ENCODE data around the gene SYN1. TPM values are rescaled to one million over a fixed set of nuclear protein-coding genes. Genes with fewer than 3 reads are reported as not detected.
"Not testable (repeated sequence)": the region's sequence is repeated elsewhere in the genome, so short reads cannot be mapped to it uniquely, and the experiment has no call there.

SYN1 gene
- polyA plus RNA-seq, result under 1 TPM; 0.08 to 0.14 TPM

DNA sequence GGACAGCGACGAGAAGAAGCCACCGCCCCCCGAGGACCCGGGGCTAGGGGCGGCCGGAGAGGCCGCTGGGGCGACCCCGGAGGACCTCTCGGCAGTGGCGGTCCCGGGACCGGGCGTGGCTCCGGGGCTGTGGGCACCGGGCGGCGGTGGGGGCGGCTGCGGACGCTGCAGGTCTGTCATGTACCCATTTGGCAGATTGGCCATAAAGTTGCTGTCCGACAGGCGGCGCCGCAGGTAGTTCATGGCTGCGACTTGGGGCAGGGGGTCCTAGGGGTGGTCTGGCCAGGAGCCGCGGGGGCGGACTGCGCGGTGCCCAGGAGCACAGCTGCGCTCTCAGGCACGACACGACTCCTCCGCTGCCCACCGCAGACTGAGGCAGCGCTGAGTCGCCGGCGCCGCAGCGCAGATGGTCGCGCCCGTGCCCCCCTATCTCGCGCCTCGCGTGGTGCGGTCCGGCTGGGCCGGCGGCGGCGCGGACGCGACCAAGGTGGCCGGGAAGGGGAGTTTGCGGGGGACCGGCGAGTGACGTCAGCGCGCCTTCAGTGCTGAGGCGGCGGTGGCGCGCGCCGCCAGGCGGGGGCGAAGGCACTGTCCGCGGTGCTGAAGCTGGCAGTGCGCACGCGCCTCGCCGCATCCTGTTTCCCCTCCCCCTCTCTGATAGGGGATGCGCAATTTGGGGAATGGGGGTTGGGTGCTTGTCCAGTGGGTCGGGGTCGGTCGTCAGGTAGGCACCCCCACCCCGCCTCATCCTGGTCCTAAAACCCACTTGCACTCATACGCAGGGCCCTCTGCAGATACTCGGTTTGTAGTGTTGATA, at the start of gene SYN1:
TSS of gene SYN1 (minus strand) at position 372 of the 817 bp plus-strand sequence. CDS start at position 243, 129 bp downstream.
- Histone ChIP-seq H3K27ac (ENCODE audit: low read depth in 2 of 2, low read length in 1 of 2) (no peak within 1 kb of the TSS), H3K36me3 (ENCODE audit: control insufficient read depth in 2 of 2, insufficient read depth in 2 of 2, low read length in 1 of 2) (no peaks in the 10 kb centered on the region), H3K4me1 (ENCODE audit: control insufficient read depth in 2 of 2, insufficient read depth in 2 of 2, low read length in 1 of 2) (peaks cover 0 to 3% of the 10 kb centered on the region in 2 donors), H3K4me3 (ENCODE audit: low read depth in 1 of 2, low read length in 2 of 2) (no peak within 1 kb of the TSS), H3K9me3 (ENCODE audit: control insufficient read depth in 2 of 2, insufficient read depth in 1 of 2, low read depth in 1 of 2, low read length in 1 of 2) (no peaks in the 10 kb centered on the region), H3K27me3 (ENCODE audit: control insufficient read depth in 1 of 2, insufficient read depth in 2 of 2, low read length in 2 of 2) (no peaks in the 10 kb centered on the region)
- WGBS, 2 donors, result 3 to 44% methylated on average over 73 to 88 of the region's 88 CpGs

DNA sequence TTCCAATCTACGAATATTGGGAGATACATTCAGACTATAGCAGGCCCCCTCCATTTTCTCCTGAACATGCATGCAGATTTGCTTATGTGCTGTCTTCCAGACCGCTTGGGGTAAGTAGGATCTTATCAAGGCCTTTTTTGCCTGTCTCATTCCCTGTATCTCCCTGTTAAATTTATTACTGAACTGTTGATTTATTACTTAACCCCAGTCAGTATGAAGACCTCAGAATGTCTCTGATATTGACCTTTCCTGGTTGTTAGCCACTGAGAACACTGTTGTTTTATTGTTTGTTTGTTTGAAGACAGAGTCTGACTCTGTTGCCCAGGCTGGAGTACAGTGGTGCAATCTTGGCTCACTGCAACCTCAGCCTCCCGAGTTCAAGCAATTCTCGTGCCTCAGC, 46.1 kb upstream of the SYN1 start:
- not testable (repeated sequence) for H3K4me3 ChIP-seq (ENCODE audit: low read depth in 1 of 2, low read length in 2 of 2); H3K9me3 ChIP-seq (ENCODE audit: control insufficient read depth in 2 of 2, insufficient read depth in 1 of 2, low read depth in 1 of 2, low read length in 1 of 2); H3K36me3 ChIP-seq (ENCODE audit: control insufficient read depth in 2 of 2, insufficient read depth in 2 of 2, low read length in 1 of 2); H3K27me3 ChIP-seq (ENCODE audit: control insufficient read depth in 1 of 2, insufficient read depth in 2 of 2, low read length in 2 of 2); H3K4me1 ChIP-seq (ENCODE audit: control insufficient read depth in 2 of 2, insufficient read depth in 2 of 2, low read length in 1 of 2); H3K27ac ChIP-seq (ENCODE audit: low read depth in 2 of 2, low read length in 1 of 2)
- 78 to 94% methylated on average over 4 of the region's 4 CpGs for WGBS, 2 donors

DNA sequence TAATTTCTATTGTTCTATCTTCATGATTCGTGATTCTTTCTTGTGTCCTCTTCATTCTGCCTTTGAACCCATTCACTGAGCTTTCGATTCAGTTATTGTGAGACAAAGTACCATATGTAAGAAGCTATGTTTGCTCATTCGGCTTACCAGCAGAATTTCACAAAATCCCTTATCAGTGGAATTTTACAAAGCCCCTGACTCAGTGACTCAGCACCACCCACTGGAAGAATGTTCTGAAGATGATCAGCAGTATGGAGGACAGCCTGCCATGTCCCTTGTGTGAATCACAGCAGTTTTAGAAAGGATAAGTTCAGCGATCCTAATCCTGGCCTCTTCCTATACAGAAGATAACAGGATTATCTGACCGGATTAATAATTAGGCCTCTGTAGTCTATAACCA, 45.1 kb upstream of the SYN1 start:
- no peaks in the 10 kb centered on the region for H3K27me3 ChIP-seq (ENCODE audit: control insufficient read depth in 1 of 2, insufficient read depth in 2 of 2, low read length in 2 of 2)
- no peak overlapping the region for H3K4me3 ChIP-seq (ENCODE audit: low read depth in 1 of 2, low read length in 2 of 2)
- no peaks in the 10 kb centered on the region for H3K36me3 ChIP-seq (ENCODE audit: control insufficient read depth in 2 of 2, insufficient read depth in 2 of 2, low read length in 1 of 2)
- WGBS, 2 donors, result 75 to 82% methylated on average over 5 of the region's 5 CpGs
- H3K27ac ChIP-seq (ENCODE audit: low read depth in 2 of 2, low read length in 1 of 2), result no peak overlapping the region
- no peaks in the 10 kb centered on the region for H3K4me1 ChIP-seq (ENCODE audit: control insufficient read depth in 2 of 2, insufficient read depth in 2 of 2, low read length in 1 of 2)
- no peaks in the 10 kb centered on the region for H3K9me3 ChIP-seq (ENCODE audit: control insufficient read depth in 2 of 2, insufficient read depth in 1 of 2, low read depth in 1 of 2, low read length in 1 of 2)

DNA sequence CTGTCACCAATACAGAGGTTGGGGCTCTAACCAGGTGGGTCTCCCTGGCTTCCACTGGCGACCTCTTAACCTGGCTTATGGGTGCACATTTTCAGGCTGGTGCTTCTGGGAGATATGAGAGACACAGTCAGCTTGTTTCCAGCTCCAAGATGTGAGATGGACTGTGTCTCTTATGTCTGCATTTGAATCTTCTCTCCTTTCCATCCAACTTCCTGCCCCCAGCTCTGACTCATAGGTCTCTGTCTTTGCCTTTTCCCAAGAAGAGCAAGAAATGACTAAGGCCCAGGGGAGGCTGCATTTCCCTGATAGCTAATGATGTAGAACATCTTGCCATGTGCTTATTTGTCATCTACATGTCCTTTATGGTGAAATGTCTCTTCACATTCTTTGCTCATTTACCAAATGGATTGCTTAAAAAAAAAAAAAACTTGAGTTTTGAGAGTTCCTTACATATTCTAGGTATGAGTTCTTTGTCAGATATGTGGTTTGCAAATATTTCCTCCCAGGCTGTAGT, 42.5 kb upstream of the SYN1 start:
- WGBS, 2 donors, result 33 to 85% methylated on average over 1 of the region's 1 CpG

DNA sequence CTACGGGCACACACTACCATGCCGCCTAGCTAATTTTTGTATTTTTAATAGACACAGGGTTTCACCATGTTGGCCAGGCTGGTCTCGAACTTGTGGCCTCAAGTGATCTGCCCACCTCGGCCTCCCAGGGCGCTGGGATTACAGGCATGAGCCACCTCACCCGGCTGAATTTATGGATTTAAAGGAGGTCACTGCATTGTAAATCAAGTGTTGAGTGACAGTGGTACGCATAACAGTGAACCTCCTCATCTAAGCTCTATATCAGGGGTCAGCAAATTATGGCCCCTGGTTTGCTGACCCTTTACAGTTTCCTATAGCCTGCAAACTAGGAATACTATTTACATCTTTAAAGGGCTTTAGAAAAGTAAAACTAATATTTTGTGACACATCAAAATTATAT, 41.9 kb upstream of the SYN1 start:
- Histone ChIP-seq H3K9me3 (ENCODE audit: control insufficient read depth in 2 of 2, insufficient read depth in 1 of 2, low read depth in 1 of 2, low read length in 1 of 2) (no peaks in the 10 kb centered on the region), H3K27ac (ENCODE audit: low read depth in 2 of 2, low read length in 1 of 2) (no peak overlapping the region), H3K36me3 (ENCODE audit: control insufficient read depth in 2 of 2, insufficient read depth in 2 of 2, low read length in 1 of 2) (peaks cover 2 to 3% of the 10 kb centered on the region in 2 donors), H3K4me3 (ENCODE audit: low read depth in 1 of 2, low read length in 2 of 2) (no peak overlapping the region), H3K27me3 (ENCODE audit: control insufficient read depth in 1 of 2, insufficient read depth in 2 of 2, low read length in 2 of 2) (no peaks in the 10 kb centered on the region), H3K4me1 (ENCODE audit: control insufficient read depth in 2 of 2, insufficient read depth in 2 of 2, low read length in 1 of 2) (no peaks in the 10 kb centered on the region)
- WGBS, 2 donors, result 82 to 94% methylated on average over 7 of the region's 7 CpGs

More for the DNA sequence above, 42.5 kb upstream of the SYN1 start:
- Histone ChIP-seq H3K4me3 (ENCODE audit: low read depth in 1 of 2, low read length in 2 of 2) (no peak overlapping the region), H3K27ac (ENCODE audit: low read depth in 2 of 2, low read length in 1 of 2) (no peak overlapping the region), H3K36me3 (ENCODE audit: control insufficient read depth in 2 of 2, insufficient read depth in 2 of 2, low read length in 1 of 2) (peaks cover 0 to 2% of the 10 kb centered on the region in 2 donors), H3K27me3 (ENCODE audit: control insufficient read depth in 1 of 2, insufficient read depth in 2 of 2, low read length in 2 of 2) (no peaks in the 10 kb centered on the region), H3K9me3 (ENCODE audit: control insufficient read depth in 2 of 2, insufficient read depth in 1 of 2, low read depth in 1 of 2, low read length in 1 of 2) (no peaks in the 10 kb centered on the region), H3K4me1 (ENCODE audit: control insufficient read depth in 2 of 2, insufficient read depth in 2 of 2, low read length in 1 of 2) (no peaks in the 10 kb centered on the region)

DNA sequence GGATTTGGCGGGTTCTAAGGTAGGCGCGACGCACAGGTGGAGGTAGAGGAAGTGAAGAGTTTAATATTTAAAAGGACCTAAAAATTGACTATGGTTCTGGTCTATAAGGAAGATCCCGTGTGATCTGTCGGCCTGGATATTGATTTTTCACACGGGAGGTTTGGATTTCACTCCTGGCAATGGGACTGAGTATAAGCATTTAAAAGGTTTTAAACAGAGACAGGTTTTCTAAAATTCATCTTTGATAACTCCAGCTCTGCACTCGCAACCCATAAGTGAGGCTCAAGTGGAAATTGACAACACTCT, 39.7 kb upstream of the SYN1 start:
- no peaks in the 10 kb centered on the region for H3K9me3 ChIP-seq (ENCODE audit: control insufficient read depth in 2 of 2, insufficient read depth in 1 of 2, low read depth in 1 of 2, low read length in 1 of 2)
- 24 to 34% methylated on average over 8 of the region's 8 CpGs for WGBS, 2 donors
- H3K27ac ChIP-seq (ENCODE audit: low read depth in 2 of 2, low read length in 1 of 2), result peak overlapping the region; percentile 98
- no peaks in the 10 kb centered on the region for H3K4me1 ChIP-seq (ENCODE audit: control insufficient read depth in 2 of 2, insufficient read depth in 2 of 2, low read length in 1 of 2)
- H3K4me3 ChIP-seq (ENCODE audit: low read depth in 1 of 2, low read length in 2 of 2), result peak overlapping the region; percentile 60 to 82
- H3K36me3 ChIP-seq (ENCODE audit: control insufficient read depth in 2 of 2, insufficient read depth in 2 of 2, low read length in 1 of 2), result peaks cover 3 to 8% of the 10 kb centered on the region in 2 donors
- no peaks in the 10 kb centered on the region for H3K27me3 ChIP-seq (ENCODE audit: control insufficient read depth in 1 of 2, insufficient read depth in 2 of 2, low read length in 2 of 2)

DNA sequence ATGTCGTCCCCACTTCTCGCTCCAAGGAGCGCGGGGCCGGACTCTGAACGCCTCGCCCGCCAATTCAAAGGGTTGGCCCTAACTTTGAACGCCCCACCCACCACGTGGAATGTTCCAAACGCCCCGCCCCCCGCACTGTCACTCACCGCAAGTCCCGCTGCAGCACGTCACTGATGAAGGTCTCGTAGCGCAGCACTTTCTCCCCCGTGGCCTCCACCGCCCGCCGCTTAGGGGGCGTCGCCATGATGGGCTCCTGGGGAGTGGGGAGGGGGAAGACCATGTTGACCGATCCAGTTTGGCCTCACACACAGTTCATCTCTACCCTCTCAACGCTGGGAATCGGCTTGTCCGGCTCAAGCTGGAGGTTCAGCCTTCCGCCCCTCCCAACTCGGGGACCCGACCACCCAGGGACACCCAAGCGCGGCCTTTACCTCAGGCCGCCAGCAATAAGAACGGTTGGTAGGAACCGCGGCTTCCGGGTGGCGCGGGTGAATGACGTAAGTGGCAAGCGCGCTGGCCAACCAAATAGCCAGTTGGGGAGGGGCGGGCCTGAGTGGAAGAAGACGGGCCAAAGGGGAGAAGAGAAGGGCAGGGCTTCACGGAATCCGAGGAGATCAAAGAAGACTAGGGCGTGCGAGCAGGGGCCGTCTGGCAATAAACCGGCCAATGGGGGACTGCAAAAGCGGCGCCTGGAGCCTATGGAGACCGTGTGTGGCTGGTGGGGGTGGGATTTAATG, 39.2 kb upstream of the SYN1 start, which contains the start of gene UXT:
TSS of gene UXT (minus strand) at position 497 of the 737 bp plus-strand sequence. CDS start at position 244, 253 bp downstream.
- peaks cover 3 to 8% of the 10 kb centered on the region in 2 donors for H3K36me3 ChIP-seq (ENCODE audit: control insufficient read depth in 2 of 2, insufficient read depth in 2 of 2, low read length in 1 of 2)
- H3K4me3 ChIP-seq (ENCODE audit: low read depth in 1 of 2, low read length in 2 of 2), result peak within 1 kb of the TSS; percentile 60 to 82
- 0 to 32% methylated on average over 54 of the region's 54 CpGs for WGBS, 2 donors
- no peaks in the 10 kb centered on the region for H3K9me3 ChIP-seq (ENCODE audit: control insufficient read depth in 2 of 2, insufficient read depth in 1 of 2, low read depth in 1 of 2, low read length in 1 of 2)
- no peaks in the 10 kb centered on the region for H3K4me1 ChIP-seq (ENCODE audit: control insufficient read depth in 2 of 2, insufficient read depth in 2 of 2, low read length in 1 of 2)
- H3K27me3 ChIP-seq (ENCODE audit: control insufficient read depth in 1 of 2, insufficient read depth in 2 of 2, low read length in 2 of 2), result no peaks in the 10 kb centered on the region
- peak within 1 kb of the TSS; percentile 98 for H3K27ac ChIP-seq (ENCODE audit: low read depth in 2 of 2, low read length in 1 of 2)

DNA sequence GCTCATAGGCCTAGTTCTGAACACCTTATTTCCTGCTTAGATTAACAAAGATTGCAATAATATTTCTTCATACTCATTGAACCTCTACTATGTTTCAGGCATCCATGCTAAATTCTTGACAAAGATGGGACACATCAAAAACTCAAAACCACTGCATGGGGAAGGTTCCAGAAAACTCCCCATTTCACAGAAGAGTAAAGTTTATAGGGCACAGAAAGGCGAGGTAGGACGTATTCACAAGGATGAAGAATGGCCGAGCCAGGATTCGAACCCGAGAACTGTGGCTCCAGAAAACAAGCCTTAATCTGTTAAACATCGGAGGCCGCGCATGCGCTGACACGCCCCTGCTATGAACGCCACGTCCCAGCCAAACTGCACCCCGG, 38.6 kb upstream of the SYN1 start:
- Histone ChIP-seq H3K36me3 (ENCODE audit: control insufficient read depth in 2 of 2, insufficient read depth in 2 of 2, low read length in 1 of 2) (peaks cover 3 to 8% of the 10 kb centered on the region in 2 donors), H3K4me1 (ENCODE audit: control insufficient read depth in 2 of 2, insufficient read depth in 2 of 2, low read length in 1 of 2) (no peaks in the 10 kb centered on the region), H3K4me3 (ENCODE audit: low read depth in 1 of 2, low read length in 2 of 2) (peak overlapping the region; percentile 60 to 82), H3K27ac (ENCODE audit: low read depth in 2 of 2, low read length in 1 of 2) (peak overlapping the region; percentile 98), H3K27me3 (ENCODE audit: control insufficient read depth in 1 of 2, insufficient read depth in 2 of 2, low read length in 2 of 2) (no peaks in the 10 kb centered on the region), H3K9me3 (ENCODE audit: control insufficient read depth in 2 of 2, insufficient read depth in 1 of 2, low read depth in 1 of 2, low read length in 1 of 2) (no peaks in the 10 kb centered on the region)
- WGBS, 2 donors, result 1 to 37% methylated on average over 13 of the region's 13 CpGs

DNA sequence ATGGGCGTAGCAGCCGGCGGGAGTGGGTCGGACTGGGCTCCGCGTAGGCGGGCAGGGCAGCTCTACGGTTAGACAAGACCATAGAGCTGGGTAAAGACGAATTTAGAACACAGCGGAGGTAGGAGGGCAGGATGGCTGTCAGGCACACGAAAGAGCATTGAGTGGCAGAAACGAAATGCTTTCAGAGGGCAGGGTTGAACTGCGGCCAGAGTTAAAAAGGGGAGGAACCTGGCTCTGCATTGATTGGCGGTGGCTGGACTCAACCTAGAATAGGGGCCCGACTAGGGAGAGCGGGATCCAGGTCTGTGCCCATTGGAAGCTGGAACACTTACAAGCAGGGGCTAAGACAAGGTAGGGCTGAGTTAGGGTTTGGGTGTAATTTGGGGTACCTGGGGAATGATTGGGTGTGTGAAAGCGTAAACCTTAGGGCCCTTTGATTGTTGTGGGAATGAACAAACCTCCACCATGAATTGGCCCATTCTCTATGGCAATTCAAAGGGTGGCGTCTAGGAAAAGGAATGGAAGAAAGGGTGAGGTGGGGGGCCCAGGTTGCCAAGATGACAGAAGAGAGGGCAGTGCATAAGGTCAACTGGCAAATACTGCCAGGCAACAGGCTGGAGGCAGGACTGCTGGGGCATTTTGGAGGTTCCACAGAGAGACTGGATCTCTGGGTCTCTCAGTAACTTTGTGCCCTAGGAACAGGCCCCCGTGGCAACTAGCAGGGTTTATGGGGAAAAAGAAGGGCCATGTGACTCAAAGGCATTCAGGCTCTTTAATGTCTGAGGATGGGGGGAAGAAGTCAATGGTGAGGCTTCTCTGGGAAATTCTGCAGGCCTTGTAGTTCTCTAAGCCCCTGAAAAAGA, 31.6 kb upstream of the SYN1 start:
- Histone ChIP-seq H3K9me3 (ENCODE audit: control insufficient read depth in 2 of 2, insufficient read depth in 1 of 2, low read depth in 1 of 2, low read length in 1 of 2) (no peaks in the 10 kb centered on the region), H3K27ac (ENCODE audit: low read depth in 2 of 2, low read length in 1 of 2) (peak overlapping the region; percentile 72 to 80), H3K4me3 (ENCODE audit: low read depth in 1 of 2, low read length in 2 of 2) (peak overlapping the region; percentile 41 to 43), H3K36me3 (ENCODE audit: control insufficient read depth in 2 of 2, insufficient read depth in 2 of 2, low read length in 1 of 2) (peaks cover 0 to 4% of the 10 kb centered on the region in 2 donors), H3K27me3 (ENCODE audit: control insufficient read depth in 1 of 2, insufficient read depth in 2 of 2, low read length in 2 of 2) (no peaks in the 10 kb centered on the region), H3K4me1 (ENCODE audit: control insufficient read depth in 2 of 2, insufficient read depth in 2 of 2, low read length in 1 of 2) (peaks cover 0 to 2% of the 10 kb centered on the region in 2 donors)
- 11 to 32% methylated on average over 19 of the region's 19 CpGs for WGBS, 2 donors

Measured in esophagus (tissue), 2 donors.